Neuronal stem cell (in vitro differentiated cells): ENCODE measurements around the gene ACSM6.

Experiments
- DNase-seq: peaks from one replicate; pipeline ENCODE4 v3.0.0-alpha.2; 2013; ENCODE audit warnings: low spot score
- H2AFZ ChIP-seq: one replicate; pipeline ENCODE4 v1.6.1; 2013; ENCODE audit warnings: mild to moderate bottlenecking, low read length, inconsistent platforms
- H2AK5ac ChIP-seq: 2 replicates; pipeline ENCODE4 v1.6.1; 2013; ENCODE audit warnings: low read depth, mild to moderate bottlenecking, inconsistent platforms, low read length, moderate library complexity, mixed read lengths
- H2BK120ac ChIP-seq: 2 replicates; pipeline ENCODE4 v1.6.1; 2013; ENCODE audit warnings: low read depth, mild to moderate bottlenecking, inconsistent platforms, low read length, moderate library complexity, mixed read lengths
- H2BK12ac ChIP-seq: one replicate; pipeline ENCODE4 v1.6.1; 2013; ENCODE audit warnings: low read length, inconsistent platforms
- H2BK15ac ChIP-seq: 2 replicates; pipeline ENCODE4 v1.6.1; 2013; ENCODE audit warnings: mild to moderate bottlenecking, low read length, inconsistent platforms, mixed read lengths
- H2BK5ac ChIP-seq: one replicate; pipeline ENCODE4 v1.6.1; 2013; ENCODE audit warnings: inconsistent platforms, mild to moderate bottlenecking, low read length, moderate library complexity
- H3K14ac ChIP-seq: one replicate; pipeline ENCODE4 v1.6.1; 2013; ENCODE audit warnings: low read length, inconsistent platforms
- H3K18ac ChIP-seq: 2 replicates; pipeline ENCODE4 v1.6.1; 2013; ENCODE audit warnings: low read length, inconsistent platforms
- H3K23ac ChIP-seq: 2 replicates; pipeline ENCODE4 v1.6.1; 2013; ENCODE audit warnings: low read depth, mild to moderate bottlenecking, mixed read lengths, low read length, inconsistent platforms; ENCODE audit not compliant: poor library complexity
- H3K27ac ChIP-seq: replicated peaks from 3 replicates; pipeline ENCODE4 v1.5.1; 2013; ENCODE audit warnings: low read length, inconsistent platforms
- H3K27me3 ChIP-seq, 3 experiments: 2 replicates each; pipeline ENCODE4 v1.6.1; 2013; ENCODE audit warnings: low read length in 3 of 3, mild to moderate bottlenecking in 2 of 3, inconsistent platforms in 1 of 3, low read depth in 1 of 3, mixed read lengths in 1 of 3, moderate library complexity in 1 of 3; ENCODE audit not compliant: control insufficient read depth in 3 of 3, insufficient read depth in 3 of 3
- H3K36me3 ChIP-seq, 2 donors: replicated peaks in 1 of 2; 2 replicates each; pipeline ENCODE4 v1.6.1; 2013; ENCODE audit warnings: low read length in 2 of 2; ENCODE audit not compliant: control insufficient read depth in 2 of 2, insufficient read depth in 2 of 2
- H3K4ac ChIP-seq: 2 replicates; pipeline ENCODE4 v1.6.1; 2013; ENCODE audit warnings: inconsistent platforms, mild to moderate bottlenecking, low read length, moderate library complexity
- H3K4me1 ChIP-seq, 2 donors: 1 replicate in 1 of 2; 2 replicates in 1 of 2; pipeline ENCODE4 v1.6.1; 2013; ENCODE audit warnings: low read length in 2 of 2, low read depth in 1 of 2; ENCODE audit not compliant: control insufficient read depth in 2 of 2, insufficient read depth in 1 of 2
- H3K4me2 ChIP-seq: one replicate; pipeline ENCODE4 v1.6.1; 2013; ENCODE audit warnings: mild to moderate bottlenecking, low read length, inconsistent platforms; ENCODE audit not compliant: insufficient read depth, poor library complexity, severe bottlenecking
- H3K4me3 ChIP-seq, 2 donors: 2 replicates each; pipeline ENCODE4 v1.5.1; 2013; ENCODE audit warnings: low read length in 2 of 2, mild to moderate bottlenecking in 2 of 2, inconsistent platforms in 1 of 2, moderate library complexity in 1 of 2
- H3K79me1 ChIP-seq: one replicate; pipeline ENCODE4 v1.6.1; 2013; ENCODE audit warnings: low read depth, mild to moderate bottlenecking, inconsistent platforms, low read length, moderate library complexity
- H3K9ac ChIP-seq: one replicate; pipeline ENCODE4 v1.6.1; 2013; ENCODE audit warnings: mild to moderate bottlenecking, low read depth, low read length, inconsistent platforms; ENCODE audit not compliant: poor library complexity
- H3K9me3 ChIP-seq, 2 donors: replicated peaks in 1 of 2; 2 replicates each; pipeline versions ENCODE3 to v1.6.1; 2013; ENCODE audit warnings: low read length in 2 of 2, mild to moderate bottlenecking in 2 of 2, inconsistent platforms in 1 of 2, low read depth in 1 of 2, mixed read lengths in 1 of 2, moderate library complexity in 1 of 2; ENCODE audit not compliant: control insufficient read depth in 2 of 2, insufficient read depth in 1 of 2
- H4K8ac ChIP-seq: one replicate; pipeline ENCODE4 v1.6.1; 2013; ENCODE audit warnings: low read depth, mild to moderate bottlenecking, inconsistent platforms, low read length, moderate library complexity
- H4K91ac ChIP-seq: one replicate; pipeline ENCODE4 v1.6.1; 2013; ENCODE audit warnings: low read length, low read depth, mild to moderate bottlenecking, inconsistent platforms; ENCODE audit not compliant: poor library complexity
- WGBS, 2 donors: extraction: QIAGEN DNeasy Blood & Tissue Kit; methylation state at CpG; one replicate each; pipeline ENCODE4 v1.1.7; 2013; ENCODE audit warnings: missing lambda C conversion rate in 2 of 2, mixed read lengths in 1 of 2; ENCODE audit not compliant: insufficient read length in 2 of 2, insufficient replicate concordance in 1 of 2; ENCODE audit errors: extremely low coverage in 2 of 2; 5-methylcytosine and 5-hydroxymethylcytosine counted together

ACSM6 gene

GRCh38 chr10:95187617-95188016 lies 6.4 kb upstream of the ACSM6 start:
- Histone ChIP-seq H3K14ac (no peak overlapping the region), H4K91ac (no peak overlapping the region), H2AK5ac (no peak overlapping the region), H3K27ac (no peak overlapping the region), H3K18ac (no peak overlapping the region), H3K4me1 (no peaks in the 10 kb centered on the region), H3K9me3 (no peaks in the 10 kb centered on the region), H2BK12ac (no peak overlapping the region), H3K23ac (no peak overlapping the region), H3K36me3 (no peaks in the 10 kb centered on the region), H4K8ac (no peak overlapping the region), H2BK5ac (no peak overlapping the region), H3K9ac (no peak overlapping the region), H2BK15ac (no peak overlapping the region), H3K27me3 (peaks cover 0 to 4% (median 0%) of the 10 kb centered on the region in 3 experiments), H2AFZ (no peak overlapping the region), H3K4me2 (no peak overlapping the region), H2BK120ac (no peak overlapping the region), H3K4ac (no peak overlapping the region), H3K4me3 (no peak overlapping the region), H3K79me1 (no peaks in the 10 kb centered on the region)
- no CpG with 5 or more reads among the region's 3 CpGs for WGBS, 2 donors
- no peak for DNase-seq

- Histone ChIP-seq H3K14ac (no peak overlapping the region), H2BK5ac (no peak overlapping the region), H3K4me2 (no peak overlapping the region), H2BK12ac (no peak overlapping the region), H2AFZ (no peak overlapping the region), H3K18ac (no peak overlapping the region), H2AK5ac (no peak overlapping the region), H4K91ac (no peak overlapping the region), H3K9me3 (no peaks in the 10 kb centered on the region), H3K4me3 (no peak overlapping the region), H3K79me1 (no peaks in the 10 kb centered on the region), H3K27ac (no peak overlapping the region), H4K8ac (no peak overlapping the region), H3K36me3 (no peaks in the 10 kb centered on the region), H3K23ac (no peak overlapping the region), H3K4me1 (no peaks in the 10 kb centered on the region), H2BK120ac (no peak overlapping the region), H3K4ac (no peak overlapping the region), H3K9ac (no peak overlapping the region), H2BK15ac (no peak overlapping the region), H3K27me3 (peaks cover 0 to 4% (median 0%) of the 10 kb centered on the region in 3 experiments)
- DNase-seq, result no peak
These were observed 5.4 kb upstream of the ACSM6 start for GRCh38 chr10:95188593-95188992.

- Histone ChIP-seq H3K9me3 (no peaks in the 10 kb centered on the region), H3K4me3 (no peak overlapping the region), H4K8ac (no peak overlapping the region), H3K23ac (no peak overlapping the region), H2AFZ (no peak overlapping the region), H2BK15ac (no peak overlapping the region), H3K27me3 (peaks cover 0 to 6% (median 0%) of the 10 kb centered on the region in 3 experiments), H3K4me2 (no peak overlapping the region), H3K79me1 (no peaks in the 10 kb centered on the region), H2BK120ac (no peak overlapping the region), H3K4me1 (peaks cover 0 to 8% of the 10 kb centered on the region in 2 donors), H3K4ac (no peak overlapping the region), H2BK5ac (no peak overlapping the region), H3K9ac (no peak overlapping the region), H3K27ac (no peak overlapping the region), H2BK12ac (no peak overlapping the region), H4K91ac (no peak overlapping the region), H3K36me3 (no peaks in the 10 kb centered on the region), H3K14ac (no peak overlapping the region), H3K18ac (no peak overlapping the region), H2AK5ac (no peak overlapping the region)
- WGBS, 2 donors, result no CpG with 5 or more reads among the region's 3 CpGs
- peak; percentile 12 for DNase-seq
These were observed 2.0 kb downstream of the ACSM6 start for GRCh38 chr10:95196046-95196445.

DNA sequence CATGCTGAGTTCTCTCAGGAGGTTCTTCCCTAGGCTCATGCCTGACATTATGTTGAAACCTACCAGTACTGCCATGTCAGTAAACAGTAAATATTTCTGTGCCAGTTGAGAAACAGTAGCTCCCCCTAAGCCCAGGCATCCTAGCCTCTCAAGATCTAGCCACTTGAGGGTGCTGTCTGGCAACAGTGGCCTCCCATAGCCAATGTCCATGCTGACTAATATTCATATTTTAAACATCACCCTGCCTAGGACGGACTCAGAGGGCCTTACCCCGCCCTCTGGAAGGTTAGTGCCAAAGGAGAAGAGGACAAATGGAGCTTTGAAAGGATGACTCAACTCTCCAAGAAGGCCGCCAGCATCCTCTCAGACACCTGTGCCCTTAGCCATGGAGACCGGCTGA lies 7.7 kb downstream of the ACSM6 start:
- WGBS, 2 donors, result no CpG with 5 or more reads among the region's 4 CpGs
- Histone ChIP-seq H2BK5ac (no peak overlapping the region), H3K23ac (no peak overlapping the region), H4K8ac (no peak overlapping the region), H3K79me1 (no peaks in the 10 kb centered on the region), H4K91ac (no peak overlapping the region), H2AK5ac (no peak overlapping the region), H3K14ac (no peak overlapping the region), H2AFZ (no peak overlapping the region), H2BK12ac (no peak overlapping the region), H3K36me3 (no peaks in the 10 kb centered on the region), H3K18ac (no peak overlapping the region), H2BK120ac (no peak overlapping the region), H3K4ac (no peak overlapping the region), H3K9ac (no peak overlapping the region), H2BK15ac (no peak overlapping the region), H3K9me3 (no peaks in the 10 kb centered on the region), H3K27ac (no peak overlapping the region), H3K4me3 (no peak overlapping the region), H3K27me3 (no peaks in the 10 kb centered on the region), H3K4me1 (no peaks in the 10 kb centered on the region), H3K4me2 (no peak overlapping the region)
- no peak for DNase-seq
